Measurements from ENCODE around the gene MAN2A1.

DNA sequence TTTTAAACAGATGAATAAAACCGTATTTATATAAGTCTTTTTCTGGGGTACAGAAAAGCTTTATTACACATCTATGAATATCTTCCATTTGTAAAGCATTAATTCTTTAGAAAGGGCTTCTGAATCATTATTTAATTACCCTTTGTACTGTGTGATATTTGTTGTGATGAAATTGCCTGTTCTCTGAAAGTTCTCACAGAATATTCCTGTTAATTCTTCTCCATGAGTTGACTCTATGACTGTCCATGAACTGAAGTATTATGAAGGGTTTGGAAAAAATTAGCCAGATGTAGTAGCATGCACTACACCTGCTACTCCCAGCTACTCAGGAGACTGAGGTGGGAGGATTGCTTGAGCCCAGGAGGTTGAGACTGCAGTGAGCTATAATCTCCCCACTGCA is 127.0 kb downstream of the MAN2A1 start:
- TF ChIP-seq, protein P1, sequence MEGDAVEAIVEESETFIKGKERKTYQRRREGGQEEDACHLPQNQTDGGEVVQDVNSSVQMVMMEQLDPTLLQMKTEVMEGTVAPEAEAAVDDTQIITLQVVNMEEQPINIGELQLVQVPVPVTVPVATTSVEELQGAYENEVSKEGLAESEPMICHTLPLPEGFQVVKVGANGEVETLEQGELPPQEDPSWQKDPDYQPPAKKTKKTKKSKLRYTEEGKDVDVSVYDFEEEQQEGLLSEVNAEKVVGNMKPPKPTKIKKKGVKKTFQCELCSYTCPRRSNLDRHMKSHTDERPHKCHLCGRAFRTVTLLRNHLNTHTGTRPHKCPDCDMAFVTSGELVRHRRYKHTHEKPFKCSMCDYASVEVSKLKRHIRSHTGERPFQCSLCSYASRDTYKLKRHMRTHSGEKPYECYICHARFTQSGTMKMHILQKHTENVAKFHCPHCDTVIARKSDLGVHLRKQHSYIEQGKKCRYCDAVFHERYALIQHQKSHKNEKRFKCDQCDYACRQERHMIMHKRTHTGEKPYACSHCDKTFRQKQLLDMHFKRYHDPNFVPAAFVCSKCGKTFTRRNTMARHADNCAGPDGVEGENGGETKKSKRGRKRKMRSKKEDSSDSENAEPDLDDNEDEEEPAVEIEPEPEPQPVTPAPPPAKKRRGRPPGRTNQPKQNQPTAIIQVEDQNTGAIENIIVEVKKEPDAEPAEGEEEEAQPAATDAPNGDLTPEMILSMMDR (IDR thresholded peaks at IDR 0.05; ENCODE audit: low read length): no peak
- no peak for TF ChIP-seq EZH2 (IDR thresholded peaks at IDR 0.05; ENCODE audit: borderline replicate concordance, low read length)
